Gastroesophageal sphincter (tissue), 4 donors: ENCODE data around the gene PRKCQ. TPM values are rescaled to one million over a fixed set of nuclear protein-coding genes. Genes with fewer than 3 reads are reported as not detected.

Experiments used
- ATAC-seq: fragments of 150-250 bp; one replicate; pipeline ENCODE4 v1.9.1; 2016; ENCODE audit warnings: mild to moderate bottlenecking, moderate library complexity
- H3K27ac ChIP-seq, 4 donors: fragments of 200-600 bp; sonication (generic) in 3 of 4; 1 replicate in 3 of 4; 2 replicates in 1 of 4; pipeline ENCODE4 v1.5.1; 2016 to 2019
- H3K27me3 ChIP-seq: fragments of 200-600 bp; sonication (generic); one replicate; pipeline ENCODE4 v1.5.1; 2019
- H3K36me3 ChIP-seq, 2 donors: fragments of 200-600 bp; sonication (generic); one replicate each; pipeline ENCODE4 v1.5.1; 2019; ENCODE audit warnings: control low read depth in 1 of 2
- H3K4me1 ChIP-seq, 3 donors: fragments of 200-600 bp; sonication (generic); 1 replicate in 2 of 3; 2 replicates in 1 of 3; pipeline ENCODE4 v1.5.1; 2016 to 2019; ENCODE audit warnings: control low read depth in 2 of 3
- H3K4me3 ChIP-seq, 2 donors: fragments of 200-600 bp; sonication (generic); one replicate each; pipeline ENCODE4 v1.5.1; 2019; ENCODE audit warnings: mild to moderate bottlenecking in 1 of 2, moderate library complexity in 1 of 2
- H3K9me3 ChIP-seq, 3 donors: fragments of 200-600 bp; sonication (generic); one replicate each; pipeline ENCODE4 v1.5.1; 2017 to 2019; ENCODE audit warnings: control low read depth in 2 of 3
- EP300 ChIP-seq: sonication (generic); formaldehyde crosslinking; IDR thresholded peaks from one replicate; pipeline ENCODE4 v1.6.1; 2017; ENCODE audit warnings: antibody characterized with exemption, mild to moderate bottlenecking
- POLR2A ChIP-seq, 2 donors: fragments of 450-650 bp; IDR thresholded peaks; one replicate each; pipeline ENCODE4 v1.6.1; 2017; ENCODE audit warnings: antibody characterized with exemption in 2 of 2, mild to moderate bottlenecking in 2 of 2, moderate library complexity in 1 of 2
- POLR2AphosphoS5 ChIP-seq: sonication (generic); formaldehyde crosslinking; IDR thresholded peaks from one replicate; pipeline ENCODE4 v1.6.1; 2017; ENCODE audit warnings: antibody characterized with exemption
- WGBS, 2 donors: methylation state at CpG; one replicate each; pipeline ENCODE4 v1.1.5; 2018; ENCODE audit warnings: low coverage in 1 of 2; 5-methylcytosine and 5-hydroxymethylcytosine counted together
- total RNA-seq, 4 donors: library from RNA; depleted of rRNA; stranded (reverse); fragments of >200 nt; gene quantifications; one replicate each; pipeline ENCODE4 v1.1.0, GENCODE V29; 2016
- TF ChIP-seq, protein P1 (sequence below), 4 experiments: fragments of 200-600 bp in 2 of 4; fragments of 450-650 bp in 2 of 4; sonication (generic) in 1 of 4; IDR thresholded peaks; one replicate each; pipeline ENCODE4 v1.5.1; 2017 to 2019; ENCODE audit warnings: antibody characterized with exemption in 4 of 4, mild to moderate bottlenecking in 2 of 4, moderate library complexity in 2 of 4

Gene PRKCQ
- total RNA-seq, 4 donors from 2014 or later, result 2.0 to 7.6 (median 4.3) TPM

DNA sequence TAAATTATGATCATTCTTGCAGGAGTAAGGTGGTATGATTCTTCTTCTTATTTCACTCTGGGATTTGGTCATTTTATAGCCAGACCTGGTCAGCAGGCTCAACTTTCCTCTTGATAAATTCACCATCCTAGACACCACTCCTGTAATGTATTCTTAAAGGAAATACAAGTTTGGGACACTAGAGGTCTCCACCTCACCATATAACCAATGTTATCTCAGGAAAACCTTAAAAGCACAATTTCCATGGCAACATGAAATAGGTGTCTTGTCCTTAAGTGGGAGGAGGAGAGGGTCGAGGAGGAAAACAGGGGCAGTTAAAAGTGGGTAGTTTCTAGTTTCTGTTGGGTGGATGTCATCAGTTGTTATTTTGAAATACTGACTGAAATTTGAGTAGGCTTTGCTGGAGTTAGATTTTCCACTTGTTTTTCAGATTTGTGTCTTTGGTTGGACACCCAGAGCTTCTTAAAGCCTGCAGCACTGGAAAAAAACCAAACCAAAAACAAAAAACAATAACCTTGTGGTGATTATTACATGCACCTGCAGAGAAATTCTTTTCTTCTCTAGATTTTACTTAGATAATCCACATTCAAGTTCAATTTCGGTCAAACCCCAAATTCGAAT is 163.1 kb downstream of the PRKCQ start:
- WGBS, 2 donors, result 55 to 60% methylated on average over 3 of the region's 3 CpGs
- H3K9me3 ChIP-seq, result no peaks in the 10 kb centered on the region
- H3K36me3 ChIP-seq, result no peaks in the 10 kb centered on the region
- ATAC-seq, result no peak
- no peaks in the 10 kb centered on the region for H3K27me3 ChIP-seq
- no peak overlapping the region for H3K4me3 ChIP-seq
- no peak overlapping the region for H3K27ac ChIP-seq
- no peaks in the 10 kb centered on the region for H3K4me1 ChIP-seq
- TF ChIP-seq, protein P1, sequence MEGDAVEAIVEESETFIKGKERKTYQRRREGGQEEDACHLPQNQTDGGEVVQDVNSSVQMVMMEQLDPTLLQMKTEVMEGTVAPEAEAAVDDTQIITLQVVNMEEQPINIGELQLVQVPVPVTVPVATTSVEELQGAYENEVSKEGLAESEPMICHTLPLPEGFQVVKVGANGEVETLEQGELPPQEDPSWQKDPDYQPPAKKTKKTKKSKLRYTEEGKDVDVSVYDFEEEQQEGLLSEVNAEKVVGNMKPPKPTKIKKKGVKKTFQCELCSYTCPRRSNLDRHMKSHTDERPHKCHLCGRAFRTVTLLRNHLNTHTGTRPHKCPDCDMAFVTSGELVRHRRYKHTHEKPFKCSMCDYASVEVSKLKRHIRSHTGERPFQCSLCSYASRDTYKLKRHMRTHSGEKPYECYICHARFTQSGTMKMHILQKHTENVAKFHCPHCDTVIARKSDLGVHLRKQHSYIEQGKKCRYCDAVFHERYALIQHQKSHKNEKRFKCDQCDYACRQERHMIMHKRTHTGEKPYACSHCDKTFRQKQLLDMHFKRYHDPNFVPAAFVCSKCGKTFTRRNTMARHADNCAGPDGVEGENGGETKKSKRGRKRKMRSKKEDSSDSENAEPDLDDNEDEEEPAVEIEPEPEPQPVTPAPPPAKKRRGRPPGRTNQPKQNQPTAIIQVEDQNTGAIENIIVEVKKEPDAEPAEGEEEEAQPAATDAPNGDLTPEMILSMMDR (IDR thresholded peaks at IDR 0.05), result peak; percentile 19 to 77 (median 61)
- TF ChIP-seq EP300, result no peak
- no peak for TF ChIP-seq POLR2A (IDR thresholded peaks at IDR 0.05)

DNA sequence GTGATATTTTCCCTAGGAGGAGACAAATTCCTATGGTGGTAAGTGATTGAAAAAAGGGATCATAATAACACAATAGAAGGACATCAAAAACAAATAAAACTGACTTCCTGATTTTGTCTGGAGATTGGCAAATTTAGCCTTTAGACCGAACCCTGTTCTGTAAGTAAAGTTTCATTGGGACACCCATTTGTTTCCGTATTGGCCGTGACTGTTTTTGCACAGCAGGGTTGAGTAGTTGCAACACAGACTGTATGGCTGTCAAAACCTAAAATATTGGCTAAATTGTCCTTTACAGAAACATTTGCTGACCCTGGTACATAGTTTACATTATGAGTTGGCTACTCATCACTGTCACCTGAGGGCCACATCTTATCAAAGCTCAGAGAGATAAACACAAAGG is 168.6 kb downstream of the PRKCQ start:
- 88 to 96% methylated on average over 2 to 3 of the region's 3 CpGs for WGBS, 2 donors
- TF ChIP-seq EP300 (no peak), POLR2A (IDR thresholded peaks at IDR 0.05) (no peak)
- TF ChIP-seq, protein P1 (IDR thresholded peaks at IDR 0.05), result no peak
- ATAC-seq, result no peak
- H3K4me3 ChIP-seq, result no peak overlapping the region
- H3K27ac ChIP-seq, result no peak overlapping the region
- no peaks in the 10 kb centered on the region for H3K36me3 ChIP-seq
- H3K27me3 ChIP-seq, result no peaks in the 10 kb centered on the region
- H3K4me1 ChIP-seq, result peaks cover 2 to 16% (median 5%) of the 10 kb centered on the region in 3 donors
- H3K9me3 ChIP-seq, result no peaks in the 10 kb centered on the region

DNA sequence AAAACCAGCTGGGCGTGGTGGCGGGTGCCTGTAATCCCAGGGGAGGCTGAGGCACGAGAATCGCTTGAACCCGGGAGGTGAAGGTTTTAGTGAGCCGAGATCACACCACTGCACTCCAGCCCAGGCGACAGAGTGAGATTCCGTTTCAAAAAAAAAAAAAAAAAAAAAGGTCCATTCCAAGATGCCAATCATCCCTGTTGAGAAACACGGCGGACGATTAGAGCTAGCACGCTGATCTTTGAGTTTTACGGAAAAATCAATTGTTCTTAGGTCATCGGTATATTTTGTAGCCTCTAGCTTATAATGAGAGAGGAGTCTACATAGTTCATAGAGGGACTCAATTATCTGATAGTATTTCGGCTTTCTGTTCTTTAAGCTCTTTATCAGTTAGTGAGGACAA is 169.2 kb downstream of the PRKCQ start:
- no peak for ATAC-seq
- TF ChIP-seq, protein P1 (IDR thresholded peaks at IDR 0.05), result no peak
- no peak for TF ChIP-seq POLR2A (IDR thresholded peaks at IDR 0.05)
- no peak for TF ChIP-seq POLR2AphosphoS5
- no peak for TF ChIP-seq EP300
- WGBS, 2 donors, result 87 to 89% methylated on average over 7 to 9 of the region's 15 CpGs
- Histone ChIP-seq H3K4me3 (no peak overlapping the region), H3K27ac (peak overlapping the region; percentile 63 to 71 (median 68)), H3K4me1 (peaks cover 2 to 16% (median 5%) of the 10 kb centered on the region in 3 donors), H3K27me3 (no peaks in the 10 kb centered on the region), H3K36me3 (no peaks in the 10 kb centered on the region), H3K9me3 (no peaks in the 10 kb centered on the region)

DNA sequence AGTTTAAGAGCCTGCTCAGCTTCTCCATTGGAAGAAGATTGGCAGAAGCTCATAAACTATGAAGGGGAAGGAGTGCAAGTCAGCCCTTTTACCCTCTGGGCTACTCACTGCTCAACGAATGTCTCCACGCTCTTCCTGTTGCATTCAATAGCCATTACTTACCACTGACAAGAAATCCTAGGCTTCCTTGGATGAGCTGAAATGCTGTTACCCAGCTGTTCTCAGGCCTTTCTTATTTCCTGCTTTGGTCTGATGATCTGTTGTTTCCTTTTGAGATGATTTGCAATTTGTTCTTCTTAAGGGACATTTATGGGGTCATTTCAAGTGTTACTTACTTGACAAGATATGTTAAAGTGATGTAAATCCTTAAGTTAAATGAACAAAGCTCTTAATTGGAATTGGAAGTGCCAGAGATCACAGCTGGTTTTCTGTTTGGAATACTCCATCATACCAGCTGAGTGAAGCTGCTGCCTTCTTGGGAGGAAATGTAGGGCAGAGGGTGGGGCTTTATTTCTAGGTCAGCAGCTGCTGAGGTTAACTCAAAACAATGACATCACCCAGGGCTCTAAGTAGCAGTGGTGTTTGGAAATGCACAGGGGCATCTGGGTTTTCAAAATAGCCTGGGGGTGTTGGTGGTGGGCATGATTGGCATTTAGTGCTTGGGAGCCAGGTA is 170.0 kb downstream of the PRKCQ start:
- no peak overlapping the region for H3K4me3 ChIP-seq
- no peaks in the 10 kb centered on the region for H3K27me3 ChIP-seq
- peak overlapping the region; percentile 63 to 71 (median 68) for H3K27ac ChIP-seq
- WGBS, 2 donors, result 24 to 53% methylated on average over 2 of the region's 2 CpGs
- H3K36me3 ChIP-seq, result no peaks in the 10 kb centered on the region
- peak; percentile 93 for ATAC-seq
- peaks cover 2 to 16% (median 5%) of the 10 kb centered on the region in 3 donors for H3K4me1 ChIP-seq
- H3K9me3 ChIP-seq, result no peaks in the 10 kb centered on the region
- peak; percentile 52 for TF ChIP-seq POLR2AphosphoS5
- TF ChIP-seq, protein P1 (IDR thresholded peaks at IDR 0.05), result no peak
- no peak for TF ChIP-seq EP300

DNA sequence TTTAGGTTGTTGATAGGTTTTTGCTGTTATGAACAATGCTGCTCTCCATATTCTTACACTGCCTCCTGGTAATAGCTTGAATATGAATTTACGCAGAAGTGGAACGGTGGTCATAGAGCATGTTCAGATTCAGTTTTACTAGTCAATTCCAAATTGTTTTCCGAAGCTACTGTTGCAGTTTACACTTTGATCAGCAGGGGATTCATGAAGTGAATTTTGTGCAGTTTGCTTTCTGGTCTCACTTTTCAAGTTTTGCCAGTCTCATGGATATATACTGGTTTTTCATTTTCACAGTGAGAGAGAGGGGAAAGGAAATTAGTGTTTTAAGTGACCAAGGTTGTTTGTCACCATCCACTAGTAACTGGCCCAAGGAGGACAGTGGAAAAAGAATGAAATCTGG is 171.3 kb downstream of the PRKCQ start:
- no peak overlapping the region for H3K27ac ChIP-seq
- no peaks in the 10 kb centered on the region for H3K9me3 ChIP-seq
- no peak for ATAC-seq
- WGBS, 2 donors, result 91 to 94% methylated on average over 3 of the region's 3 CpGs
- TF ChIP-seq, protein P1 (IDR thresholded peaks at IDR 0.05), result no peak
- no peak for TF ChIP-seq POLR2AphosphoS5
- TF ChIP-seq POLR2A (IDR thresholded peaks at IDR 0.05), result no peak
- TF ChIP-seq EP300, result no peak
- peaks cover 2 to 16% (median 5%) of the 10 kb centered on the region in 3 donors for H3K4me1 ChIP-seq
- no peaks in the 10 kb centered on the region for H3K36me3 ChIP-seq
- no peaks in the 10 kb centered on the region for H3K27me3 ChIP-seq
- no peak overlapping the region for H3K4me3 ChIP-seq
